Measurements from ENCODE around the gene SLC17A5.

Gene SLC17A5

GRCh38 chr6:73604461-73604860 is 49.3 kb downstream of the SLC17A5 start:
- ChIA-PET CTCF (interaction anchor here (0.9 to 2.0 kb wide), 3 partner anchors 9 to 89 kb away, joined by 3 to 5 read pairs (median 4); no protein-coding TSS in a partner anchor), POLR2A (interaction anchor here (1.3 kb wide), 1 partner anchor 84 kb away, joined by 5 read pairs; no protein-coding TSS in a partner anchor)
- no peak for DNase-seq (ENCODE audit: low read depth, low spot score)
- H3K4me3 ChIP-seq (ENCODE audit: low read depth, low read length): no peak overlapping the region
- TF ChIP-seq, protein P1, sequence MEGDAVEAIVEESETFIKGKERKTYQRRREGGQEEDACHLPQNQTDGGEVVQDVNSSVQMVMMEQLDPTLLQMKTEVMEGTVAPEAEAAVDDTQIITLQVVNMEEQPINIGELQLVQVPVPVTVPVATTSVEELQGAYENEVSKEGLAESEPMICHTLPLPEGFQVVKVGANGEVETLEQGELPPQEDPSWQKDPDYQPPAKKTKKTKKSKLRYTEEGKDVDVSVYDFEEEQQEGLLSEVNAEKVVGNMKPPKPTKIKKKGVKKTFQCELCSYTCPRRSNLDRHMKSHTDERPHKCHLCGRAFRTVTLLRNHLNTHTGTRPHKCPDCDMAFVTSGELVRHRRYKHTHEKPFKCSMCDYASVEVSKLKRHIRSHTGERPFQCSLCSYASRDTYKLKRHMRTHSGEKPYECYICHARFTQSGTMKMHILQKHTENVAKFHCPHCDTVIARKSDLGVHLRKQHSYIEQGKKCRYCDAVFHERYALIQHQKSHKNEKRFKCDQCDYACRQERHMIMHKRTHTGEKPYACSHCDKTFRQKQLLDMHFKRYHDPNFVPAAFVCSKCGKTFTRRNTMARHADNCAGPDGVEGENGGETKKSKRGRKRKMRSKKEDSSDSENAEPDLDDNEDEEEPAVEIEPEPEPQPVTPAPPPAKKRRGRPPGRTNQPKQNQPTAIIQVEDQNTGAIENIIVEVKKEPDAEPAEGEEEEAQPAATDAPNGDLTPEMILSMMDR (IDR thresholded peaks at IDR 0.05; ENCODE audit: insufficient read depth, low read length, missing control alignments): no peak

- POLR2A ChIA-PET: interaction anchor here (1.2 kb wide), 1 partner anchor 83 kb away, joined by 5 read pairs; the partner anchor contains the start of gene EEF1A1
- no peak for DNase-seq (ENCODE audit: low read depth, low spot score)
- TF ChIP-seq, protein P1 (IDR thresholded peaks at IDR 0.05; ENCODE audit: insufficient read depth, low read length, missing control alignments): no peak
- no peak overlapping the region for H3K4me3 ChIP-seq (ENCODE audit: low read depth, low read length)
- CTCF ChIA-PET: interaction anchor here (0.9 to 2.0 kb wide), 4 partner anchors 9 to 89 kb away, joined by 3 to 6 read pairs (median 4); no protein-coding TSS in a partner anchor
Observed at GRCh38 chr6:73604020-73604419, 49.8 kb downstream of the SLC17A5 start.

DNA sequence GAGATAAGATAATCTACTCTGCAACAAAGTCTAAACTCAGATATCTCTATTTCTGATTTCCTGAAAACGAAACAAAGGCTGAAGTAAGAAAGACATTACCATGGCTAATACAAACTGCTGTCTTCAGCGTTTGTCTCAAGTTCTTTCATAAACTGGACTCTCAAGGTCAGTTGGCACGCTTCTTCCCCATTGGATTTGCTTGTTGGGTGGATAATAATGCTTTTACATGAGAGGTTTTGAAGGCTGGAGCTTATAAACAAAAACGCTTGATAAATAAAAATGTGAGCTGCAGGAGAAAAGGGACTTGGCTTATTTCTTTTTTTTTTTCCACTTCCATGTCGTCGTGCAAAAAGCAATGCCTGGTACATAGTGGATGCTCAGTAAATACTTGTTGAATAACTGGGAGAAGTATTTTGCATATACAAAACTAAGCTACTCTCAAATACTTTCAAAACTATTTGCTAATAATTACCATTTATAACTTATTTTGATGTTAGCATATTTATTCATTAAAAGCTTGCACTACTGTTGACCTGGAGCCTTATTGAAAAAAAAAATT is 67.3 kb downstream of the SLC17A5 start:
- TF ChIP-seq, protein P1 (IDR thresholded peaks at IDR 0.05; ENCODE audit: insufficient read depth, low read length, missing control alignments): no peak
- CTCF ChIA-PET: interaction anchor here (1.0 to 2.5 kb wide), 4 partner anchors 24 to 91 kb away, joined by 3 to 9 read pairs (median 6); no protein-coding TSS in a partner anchor

GRCh38 chr6:73585566-73586415 is 68.0 kb downstream of the SLC17A5 start:
- CTCF ChIA-PET: interaction anchor here (0.6 to 2.0 kb wide), 4 partner anchors 18 to 91 kb away, joined by 3 to 9 read pairs (median 3); no protein-coding TSS in a partner anchor
- POLR2A ChIA-PET: interaction anchor here (0.8 to 1.4 kb wide), 6 partner anchors 62 to 75 kb away, joined by 3 to 16 read pairs (median 4); partner anchors contain the start of gene EEF1A1

More for the DNA sequence above, 67.3 kb downstream of the SLC17A5 start:
- H3K4me3 ChIP-seq (ENCODE audit: low read depth, low read length): no peak overlapping the region
- DNase-seq (ENCODE audit: low read depth, low spot score): no peak
- POLR2A ChIA-PET: interaction anchor here (0.7 to 1.4 kb wide), 6 partner anchors 65 to 74 kb away, joined by 3 to 16 read pairs (median 4); partner anchors contain the start of gene EEF1A1

DNA sequence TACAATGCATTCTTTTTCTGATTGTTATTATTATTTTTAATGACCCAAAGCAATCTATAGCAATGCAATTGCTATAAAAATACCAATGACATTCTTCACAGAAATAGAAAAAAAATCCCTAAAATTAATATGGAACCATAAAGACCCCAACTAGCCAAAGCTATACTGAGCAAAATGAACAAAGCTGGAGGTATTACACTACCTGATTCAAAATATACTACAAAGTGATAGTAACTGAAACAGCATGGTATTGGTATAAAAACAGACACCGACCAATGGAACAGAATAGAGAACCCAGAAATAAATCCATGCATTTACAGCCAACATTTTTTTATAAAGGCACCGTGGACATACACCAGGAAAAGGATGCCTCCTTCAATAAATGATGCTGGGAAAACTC is 72.5 kb downstream of the SLC17A5 start:
- no peak overlapping the region; the same call in 1 of the 2 replicates for H3K4me3 ChIP-seq (ENCODE audit: low read depth, low read length)
- ChIA-PET CTCF (interaction anchor here (0.9 to 2.4 kb wide), 3 partner anchors 16 to 89 kb away, joined by 3 to 16 read pairs (median 7); no protein-coding TSS in a partner anchor), POLR2A (interaction anchor here (1.1 to 3.8 kb wide), 5 partner anchors 15 to 68 kb away, joined by 3 to 97 read pairs (median 17); partner anchors contain the start of gene EEF1A1)
- DNase-seq (ENCODE audit: low read depth, low spot score): no peak
- TF ChIP-seq, protein P1 (IDR thresholded peaks at IDR 0.05; ENCODE audit: insufficient read depth, low read length, missing control alignments): no peak

More at GRCh38 chr6:73585566-73586415, 68.0 kb downstream of the SLC17A5 start:
- DNase-seq (ENCODE audit: low read depth, low spot score): no peak
- TF ChIP-seq, protein P1 (IDR thresholded peaks at IDR 0.05; ENCODE audit: insufficient read depth, low read length, missing control alignments): no peak
- H3K4me3 ChIP-seq (ENCODE audit: low read depth, low read length): peak overlapping the region; percentile 7

Measured in AG04449 (cell line).